RWPE1 (cell line): ENCODE data around the gene CRIP1.

ENCODE experiments used
- CTCF ChIA-PET: fragments of 350-600 bp; sonication (Branson Sonifier 250); formaldehyde crosslinking; extraction: SDS; loops from one replicate; lab custom pipeline; 2021; lab: Yijun Ruan, JAX
- POLR2A ChIA-PET: fragments of 400-600 bp; formaldehyde crosslinking; extraction: SDS; loops from one replicate; lab custom pipeline; 2020; ENCODE audit warnings: antibody characterized with exemption; ENCODE audit not compliant: low non-redundant PET; lab: Yijun Ruan, JAX
- DNase-seq: peaks from one replicate; pipeline ENCODE4 v3.0.0; 2012; ENCODE audit warnings: low spot score
- H3K27ac ChIP-seq: fragments of 450-650 bp; 2 replicates; pipeline ENCODE4 v1.5.1; 2017
- CTCF ChIP-seq: fragments of 450-650 bp; conservative IDR thresholded peaks from 2 replicates; pipeline ENCODE4 v1.5.1; 2017; ENCODE audit warnings: low read depth, mild to moderate bottlenecking

Gene CRIP1

GRCh38 chr14:105450123-105450505 is 36.6 kb upstream of the CRIP1 start:
- DNase-seq, result no peak
- no peak for TF ChIP-seq CTCF
- POLR2A ChIA-PET, result no interaction called here

GRCh38 chr14:105450864-105451720 is 35.6 kb upstream of the CRIP1 start:
- CTCF ChIA-PET, result interaction anchor here (1.1 kb wide), 1 partner anchor 30 kb away, joined by 3 read pairs; no protein-coding TSS in a partner anchor
- TF ChIP-seq CTCF, result no peak
- peak overlapping the region; percentile 34 for H3K27ac ChIP-seq
- DNase-seq, result no peak
- POLR2A ChIA-PET, result interaction anchor here (0.7 kb wide), 1 partner anchor 23 kb away, joined by 8 read pairs; no protein-coding TSS in a partner anchor

More at GRCh38 chr14:105450123-105450505, 36.6 kb upstream of the CRIP1 start:
- CTCF ChIA-PET, result interaction anchor here (0.7 kb wide), 1 partner anchor 30 kb away, joined by 3 read pairs; no protein-coding TSS in a partner anchor
- H3K27ac ChIP-seq, result peak overlapping the region; percentile 56

GRCh38 chr14:105452963-105453362 is 33.7 kb upstream of the CRIP1 start:
- peak overlapping the region; percentile 60 for H3K27ac ChIP-seq
- DNase-seq, result no peak
- ChIA-PET CTCF (no interaction called here), POLR2A (no interaction called here)
- no peak for TF ChIP-seq CTCF

GRCh38 chr14:105453847-105454246 is 32.8 kb upstream of the CRIP1 start:
- POLR2A ChIA-PET, result no interaction called here
- TF ChIP-seq CTCF, result no peak
- CTCF ChIA-PET, result no interaction called here
- DNase-seq, result no peak
- H3K27ac ChIP-seq, result peak overlapping the region; percentile 60

GRCh38 chr14:105455086-105455640 is 31.5 kb upstream of the CRIP1 start:
- CTCF ChIA-PET, result interaction anchor here (0.7 kb wide), 1 partner anchor 34 kb away, joined by 3 read pairs; no protein-coding TSS in a partner anchor
- no peak for TF ChIP-seq CTCF
- POLR2A ChIA-PET, result no interaction called here
- peak overlapping the region; percentile 60; the same call in 1 of the 2 replicates for H3K27ac ChIP-seq
- no peak for DNase-seq
